H9 (cell line): ENCODE measurements around the gene HCRTR1. TPM values are rescaled to one million over a fixed set of nuclear protein-coding genes. Genes with fewer than 3 reads are reported as not detected.
"Not testable (repeated sequence)": the region's sequence is repeated elsewhere in the genome, so short reads cannot be mapped to it uniquely, and the experiment has no call there.

Source experiments
- DNase-seq: peaks from one replicate; pipeline ENCODE4 v3.0.0-alpha.2; 2017
- H2AFZ ChIP-seq: one replicate; pipeline ENCODE4 v1.6.1; 2013; ENCODE audit warnings: mild to moderate bottlenecking, low read length, control low read depth, moderate library complexity
- H2AK5ac ChIP-seq: 2 replicates; pipeline ENCODE4 v1.6.1; 2013; ENCODE audit warnings: low read length, control low read depth, mixed read lengths; ENCODE audit not compliant: insufficient read length
- H2BK120ac ChIP-seq: one replicate; pipeline ENCODE4 v1.6.1; 2013; ENCODE audit warnings: low read depth, mild to moderate bottlenecking, low read length, control low read depth, inconsistent platforms; ENCODE audit not compliant: poor library complexity, severe bottlenecking
- H2BK12ac ChIP-seq: 2 replicates; pipeline ENCODE4 v1.6.1; 2013; ENCODE audit warnings: low read length, control low read depth, mixed read lengths, low read depth; ENCODE audit not compliant: insufficient read length
- H2BK15ac ChIP-seq: 2 replicates; pipeline ENCODE4 v1.6.1; 2013; ENCODE audit warnings: low read depth, low read length, control low read depth
- H2BK20ac ChIP-seq: one replicate; pipeline ENCODE4 v1.6.1; 2013; ENCODE audit warnings: low read depth, mild to moderate bottlenecking, low read length, control low read depth, inconsistent platforms; ENCODE audit not compliant: poor library complexity, severe bottlenecking
- H2BK5ac ChIP-seq: 2 replicates; pipeline ENCODE4 v1.6.1; 2013; ENCODE audit warnings: low read length, control low read depth, mixed read lengths; ENCODE audit not compliant: insufficient read length
- H3K14ac ChIP-seq: 2 replicates; pipeline ENCODE4 v1.6.1; 2013; ENCODE audit warnings: low read length, control low read depth; ENCODE audit not compliant: insufficient read depth
- H3K18ac ChIP-seq: 2 replicates; pipeline ENCODE4 v1.6.1; 2013; ENCODE audit warnings: low read depth, mild to moderate bottlenecking, mixed read lengths, low read length, control low read depth; ENCODE audit not compliant: insufficient read length
- H3K23ac ChIP-seq: 2 replicates; pipeline ENCODE4 v1.6.1; 2013; ENCODE audit warnings: low read length, control low read depth, mixed read lengths, low read depth; ENCODE audit not compliant: insufficient read length
- H3K23me2 ChIP-seq: 2 replicates; pipeline ENCODE4 v1.6.1; 2013; ENCODE audit warnings: low read depth, mild to moderate bottlenecking, mixed read lengths, low read length, control low read depth; ENCODE audit not compliant: insufficient read length, poor library complexity, severe bottlenecking
- H3K27ac ChIP-seq: 2 replicates; pipeline ENCODE4 v1.5.1; 2013; ENCODE audit warnings: low read length, control low read depth, mixed read lengths, low read depth; ENCODE audit not compliant: insufficient read length
- H3K27me3 ChIP-seq: 2 replicates; pipeline ENCODE4 v1.6.1; 2013; ENCODE audit warnings: low read length, control low read depth, inconsistent platforms; ENCODE audit not compliant: insufficient read depth
- H3K4ac ChIP-seq: 2 replicates; pipeline ENCODE4 v1.6.1; 2013; ENCODE audit warnings: low read depth, mild to moderate bottlenecking, control low read depth, inconsistent platforms, low read length, moderate library complexity
- H3K4me1 ChIP-seq: 2 replicates; pipeline ENCODE4 v1.6.1; 2013; ENCODE audit warnings: low read length, control low read depth, inconsistent platforms; ENCODE audit not compliant: insufficient read depth
- H3K4me2 ChIP-seq: 2 replicates; pipeline ENCODE4 v1.6.1; 2013; ENCODE audit warnings: low read length, control low read depth, mixed read lengths; ENCODE audit not compliant: insufficient read length, insufficient read depth
- H3K56ac ChIP-seq: 2 replicates; pipeline ENCODE4 v1.6.1; 2013; ENCODE audit warnings: low read depth, mild to moderate bottlenecking, mixed read lengths, low read length, control low read depth; ENCODE audit not compliant: insufficient read length
- H3K79me1 ChIP-seq: 2 replicates; pipeline ENCODE4 v1.6.1; 2013; ENCODE audit warnings: low read depth, mild to moderate bottlenecking, moderate library complexity, low read length, control low read depth, inconsistent platforms; ENCODE audit not compliant: insufficient read depth, poor library complexity, severe bottlenecking
- H3K79me2 ChIP-seq: 2 replicates; pipeline ENCODE4 v1.6.1; 2013; ENCODE audit warnings: low read length, control low read depth, inconsistent platforms; ENCODE audit not compliant: insufficient read depth
- H3K9ac ChIP-seq: 2 replicates; pipeline ENCODE4 v1.6.1; 2013; ENCODE audit warnings: low read length, control low read depth, mixed read lengths; ENCODE audit not compliant: insufficient read length; ENCODE audit errors: extremely low read depth
- H3K9me3 ChIP-seq: one replicate; pipeline ENCODE4 v1.6.1; 2013; ENCODE audit warnings: low read depth, low read length, inconsistent platforms; ENCODE audit not compliant: control insufficient read depth
- H3T11ph ChIP-seq: one replicate; pipeline ENCODE4 v1.6.1; 2013; ENCODE audit warnings: mild to moderate bottlenecking, low read length, control low read depth, inconsistent platforms
- H4K20me1 ChIP-seq: one replicate; pipeline ENCODE4 v1.6.1; 2013; ENCODE audit not compliant: control insufficient read depth, insufficient read length, insufficient read depth
- H4K5ac ChIP-seq: 2 replicates; pipeline ENCODE4 v1.6.1; 2013; ENCODE audit warnings: low read depth, mild to moderate bottlenecking, mixed read lengths, low read length, control low read depth; ENCODE audit not compliant: insufficient read length
- H4K8ac ChIP-seq: replicated peaks from 2 replicates; pipeline ENCODE4 v1.6.1; 2013; ENCODE audit warnings: low read length, control low read depth, mixed read lengths, low read depth; ENCODE audit not compliant: insufficient read length
- H4K91ac ChIP-seq: 2 replicates; pipeline ENCODE4 v1.6.1; 2013; ENCODE audit warnings: low read depth, mild to moderate bottlenecking, moderate library complexity, mixed read lengths, low read length, control low read depth; ENCODE audit not compliant: insufficient read length
- H3K27ac Mint-ChIP-seq, 3 experiments: 2 replicates in 2 of 3; 3 replicates in 1 of 3; pipeline ENCODE4 v1.8.0; 2020 to 2021; ENCODE audit warnings: mixed read lengths in 3 of 3, mild to moderate bottlenecking in 1 of 3, moderate library complexity in 1 of 3
- H3K27me3 Mint-ChIP-seq: 2 replicates; pipeline ENCODE4 v1.8.0; 2021; ENCODE audit warnings: low read depth, mild to moderate bottlenecking, moderate library complexity, mixed read lengths
- H3K36me3 Mint-ChIP-seq, 3 experiments: 2 replicates in 2 of 3; 3 replicates in 1 of 3; pipeline ENCODE4 v1.8.0; 2020 to 2021; ENCODE audit warnings: low read depth in 3 of 3, mixed read lengths in 3 of 3; ENCODE audit not compliant: insufficient read depth in 1 of 3
- H3K4me1 Mint-ChIP-seq, 2 experiments: 2 replicates each; pipeline ENCODE4 v1.8.0; 2020; ENCODE audit warnings: mixed read lengths in 2 of 2
- H3K4me3 Mint-ChIP-seq, 2 experiments: 2 replicates in 1 of 2; 3 replicates in 1 of 2; pipeline ENCODE4 v1.8.0; 2020 to 2021; ENCODE audit warnings: mild to moderate bottlenecking in 2 of 2, mixed read lengths in 2 of 2, moderate library complexity in 1 of 2
- H3K9me3 Mint-ChIP-seq, 2 experiments: 2 replicates in 1 of 2; 3 replicates in 1 of 2; pipeline ENCODE4 v1.8.0; 2020; ENCODE audit warnings: mild to moderate bottlenecking in 2 of 2, mixed read lengths in 2 of 2, moderate library complexity in 1 of 2
- CTCF ChIP-seq: fragments of 200-600 bp; sonication (generic); conservative IDR thresholded peaks from 3 replicates; pipeline ENCODE4 v1.8.0; 2021; ENCODE audit warnings: antibody characterized with exemption, mild to moderate bottlenecking
- WGBS: extraction: QIAGEN DNeasy Blood & Tissue Kit; methylation state at CpG from one replicate; pipeline ENCODE4 v1.1.7; 2013; ENCODE audit warnings: missing lambda C conversion rate, low lambda C conversion rate, mixed read lengths; ENCODE audit not compliant: insufficient read length; ENCODE audit errors: extremely low coverage; 5-methylcytosine and 5-hydroxymethylcytosine counted together
- total RNA-seq: library from RNA; stranded (reverse); gene quantifications from 2 replicates; pipeline ENCODE4 v1.2.1, GENCODE V29; 2021

Gene HCRTR1
- total RNA-seq, 1 experiment from 2014 or later = not detected

- H3K27me3 ChIP-seq = no peaks in the 10 kb centered on the region
- no peak for TF ChIP-seq CTCF
- no peaks in the 10 kb centered on the region for H4K20me1 ChIP-seq
- no peaks in the 10 kb centered on the region for H3K79me2 ChIP-seq
- no peak overlapping the region for H2AFZ ChIP-seq
- no peaks in the 10 kb centered on the region; a peak in 1 of 7 replicates for H3K36me3 Mint-ChIP-seq
- no CpG with 5 or more reads among the region's 47 CpGs for WGBS
- no peaks in the 10 kb centered on the region for H3K23me2 ChIP-seq
- H3K27me3 Mint-ChIP-seq = peaks cover 26% of the 10 kb centered on the region
- no peak overlapping the region for H2BK120ac ChIP-seq
- no peak overlapping the region for H3K27ac ChIP-seq
- H3T11ph ChIP-seq = no peak overlapping the region
- H3K4ac ChIP-seq = no peak overlapping the region
- peaks cover 3% of the 10 kb centered on the region; the same call in 1 of the 2 replicates for H3K4me1 ChIP-seq
- H2BK5ac ChIP-seq = no peak overlapping the region
- no peak overlapping the region for H2AK5ac ChIP-seq
- no peak overlapping the region; the same call in 1 of the 2 replicates for H2BK15ac ChIP-seq
- no peak overlapping the region for H2BK12ac ChIP-seq
- H3K56ac ChIP-seq = no peak overlapping the region
- H3K4me3 Mint-ChIP-seq = no peak overlapping the region
- no peak overlapping the region for H4K8ac ChIP-seq
- H4K91ac ChIP-seq = no peak overlapping the region
- H3K23ac ChIP-seq = no peak overlapping the region
- H3K4me1 Mint-ChIP-seq = peaks cover 26 to 32% of the 10 kb centered on the region in 2 experiments
- no peak overlapping the region for H2BK20ac ChIP-seq
- H3K14ac ChIP-seq = no peak overlapping the region; the same call in 1 of the 2 replicates
- no peak overlapping the region for H4K5ac ChIP-seq
- no peak overlapping the region; a peak in 1 of 7 replicates for H3K27ac Mint-ChIP-seq
- H3K9me3 Mint-ChIP-seq = no peaks in the 10 kb centered on the region
- no peak overlapping the region for H3K4me2 ChIP-seq
- no peaks in the 10 kb centered on the region for H3K79me1 ChIP-seq
- no peak overlapping the region for H3K18ac ChIP-seq
- no peak overlapping the region for H3K9ac ChIP-seq
- DNase-seq = no peak
- H3K9me3 ChIP-seq = no peaks in the 10 kb centered on the region
Observed at GRCh38 chr1:31586376-31587327, 30.8 kb upstream of the HCRTR1 start.

DNA sequence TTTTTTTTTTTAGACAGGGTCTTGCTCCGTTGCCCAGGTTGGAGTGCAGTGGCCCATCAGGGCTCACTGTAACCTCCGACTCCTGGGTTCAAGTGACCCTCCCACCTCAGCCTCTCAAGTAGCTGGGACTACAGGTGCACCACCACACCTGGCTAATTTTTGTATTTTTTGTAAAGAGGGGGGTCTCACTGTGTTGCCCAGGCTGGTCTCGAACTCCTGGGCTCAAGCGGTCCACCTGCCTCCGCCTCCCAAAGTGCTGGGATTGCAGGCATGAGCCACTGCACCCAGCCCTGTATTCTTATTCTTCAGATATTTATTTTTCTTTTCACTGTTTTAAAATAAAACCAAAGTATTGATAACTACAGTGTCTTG, 30.2 kb upstream of the HCRTR1 start:
- DNase-seq, H3K56ac ChIP-seq, H4K20me1 ChIP-seq, H3K9me3 ChIP-seq, H3K4me3 Mint-ChIP-seq, H3K23ac ChIP-seq, H3K4me1 ChIP-seq, H4K8ac ChIP-seq, H3K36me3 Mint-ChIP-seq, H3K4me2 ChIP-seq, H3K79me2 ChIP-seq, H2BK120ac ChIP-seq, H4K5ac ChIP-seq, H3K79me1 ChIP-seq, H2AK5ac ChIP-seq, H3K4ac ChIP-seq, H3K18ac ChIP-seq, H3K27ac Mint-ChIP-seq, H3T11ph ChIP-seq, H3K23me2 ChIP-seq, H2AFZ ChIP-seq, H4K91ac ChIP-seq, H3K27ac ChIP-seq, H3K27me3 ChIP-seq, H3K9ac ChIP-seq, H3K9me3 Mint-ChIP-seq, H2BK15ac ChIP-seq, H2BK12ac ChIP-seq, H3K14ac ChIP-seq, H2BK20ac ChIP-seq, H2BK5ac ChIP-seq: not testable (repeated sequence)
- Mint-ChIP-seq H3K27me3 (peaks cover 28% of the 10 kb centered on the region), H3K4me1 (peaks cover 27 to 30% of the 10 kb centered on the region in 2 experiments)
- WGBS = no CpG with 5 or more reads among the region's 5 CpGs
